Amygdala (tissue), 56 donors: ENCODE results near the gene PTGDR2.

ENCODE experiments used
- DNase-seq, 56 donors: peaks; one replicate each; lab custom pipeline; 2025; lab: John Stamatoyannopoulos, UW

PTGDR2 gene

GRCh38 chr11:60874421-60875365 is 18.9 kb upstream of the PTGDR2 start:
- no peak for DNase-seq

GRCh38 chr11:60873533-60873932 is 17.8 kb upstream of the PTGDR2 start:
- no peak for DNase-seq

DNA sequence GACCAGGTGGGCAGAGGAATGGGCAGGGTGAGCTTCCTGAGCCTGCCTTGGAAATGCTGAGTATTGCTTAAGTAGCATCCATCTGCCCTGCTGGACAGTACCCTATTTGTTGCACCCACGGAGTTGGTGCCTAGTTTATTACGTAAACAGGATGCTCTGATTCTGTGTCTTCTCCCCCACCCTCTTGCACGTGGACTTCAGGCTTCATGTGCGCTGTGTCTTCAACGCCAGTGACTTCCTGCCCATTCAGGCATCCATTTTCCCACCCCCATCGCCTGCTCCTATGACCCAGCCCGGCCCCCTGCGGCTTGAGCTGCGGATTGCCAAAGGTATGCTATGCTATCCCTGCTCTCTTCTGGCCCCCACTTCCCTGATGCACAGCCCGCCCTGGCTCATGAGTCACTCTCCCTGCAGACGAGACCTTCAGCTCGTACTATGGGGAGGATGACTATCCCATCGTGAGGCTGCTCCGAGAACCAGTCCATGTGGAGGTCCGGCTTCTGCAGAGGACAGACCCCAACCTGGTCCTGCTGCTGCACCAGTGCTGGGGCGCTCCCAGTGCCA is 17.3 kb upstream of the PTGDR2 start:
- no peak for DNase-seq

- no peak for DNase-seq
Observed at GRCh38 chr11:60872124-60872960, 16.6 kb upstream of the PTGDR2 start.

DNA sequence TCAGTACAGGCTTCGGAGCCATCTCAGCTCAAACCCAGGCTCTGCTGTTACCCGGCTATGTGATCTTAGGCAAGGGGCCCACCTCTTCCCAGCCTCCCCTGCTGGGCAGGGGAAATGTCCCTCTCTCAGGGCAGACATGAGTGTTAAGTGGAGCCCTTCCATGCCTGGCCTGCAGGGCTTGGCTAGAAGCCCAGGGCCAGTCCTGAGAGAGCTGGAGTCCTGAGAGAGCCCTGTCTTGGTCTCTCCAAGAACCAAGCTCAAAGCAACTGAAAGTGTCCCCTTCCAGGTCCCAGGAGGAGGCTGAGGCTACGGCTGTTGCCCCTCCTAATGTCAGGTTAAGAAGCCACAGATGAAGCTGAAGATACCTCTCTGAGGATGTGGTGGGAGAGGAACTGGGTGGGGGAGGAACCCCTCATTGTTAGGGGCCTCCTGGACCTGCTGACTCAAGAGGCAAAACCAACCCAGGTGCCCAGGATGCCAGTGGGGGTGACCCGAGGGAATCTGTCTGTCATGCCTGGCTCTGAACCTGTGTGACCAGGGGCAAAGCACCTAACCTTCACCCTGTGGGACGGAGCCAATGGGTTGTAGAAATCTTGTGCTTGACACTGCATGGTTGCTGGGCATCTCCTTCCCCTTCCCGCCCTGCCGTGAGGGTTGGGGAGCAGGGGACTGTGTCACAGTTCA is 15.8 kb upstream of the PTGDR2 start:
- peak in 1 of 56 donors; percentile 17 for DNase-seq

GRCh38 chr11:60870733-60871377 is 15.1 kb upstream of the PTGDR2 start:
- DNase-seq, result no peak

GRCh38 chr11:60870276-60870675 is 14.5 kb upstream of the PTGDR2 start:
- peak in 3 of 56 donors; percentile 4 to 28 (median 14) for DNase-seq

- DNase-seq, result no peak
Observed at GRCh38 chr11:60869451-60869825, 13.7 kb upstream of the PTGDR2 start.

- DNase-seq, result no peak
Observed at GRCh38 chr11:60868682-60869450, 13.1 kb upstream of the PTGDR2 start.

DNA sequence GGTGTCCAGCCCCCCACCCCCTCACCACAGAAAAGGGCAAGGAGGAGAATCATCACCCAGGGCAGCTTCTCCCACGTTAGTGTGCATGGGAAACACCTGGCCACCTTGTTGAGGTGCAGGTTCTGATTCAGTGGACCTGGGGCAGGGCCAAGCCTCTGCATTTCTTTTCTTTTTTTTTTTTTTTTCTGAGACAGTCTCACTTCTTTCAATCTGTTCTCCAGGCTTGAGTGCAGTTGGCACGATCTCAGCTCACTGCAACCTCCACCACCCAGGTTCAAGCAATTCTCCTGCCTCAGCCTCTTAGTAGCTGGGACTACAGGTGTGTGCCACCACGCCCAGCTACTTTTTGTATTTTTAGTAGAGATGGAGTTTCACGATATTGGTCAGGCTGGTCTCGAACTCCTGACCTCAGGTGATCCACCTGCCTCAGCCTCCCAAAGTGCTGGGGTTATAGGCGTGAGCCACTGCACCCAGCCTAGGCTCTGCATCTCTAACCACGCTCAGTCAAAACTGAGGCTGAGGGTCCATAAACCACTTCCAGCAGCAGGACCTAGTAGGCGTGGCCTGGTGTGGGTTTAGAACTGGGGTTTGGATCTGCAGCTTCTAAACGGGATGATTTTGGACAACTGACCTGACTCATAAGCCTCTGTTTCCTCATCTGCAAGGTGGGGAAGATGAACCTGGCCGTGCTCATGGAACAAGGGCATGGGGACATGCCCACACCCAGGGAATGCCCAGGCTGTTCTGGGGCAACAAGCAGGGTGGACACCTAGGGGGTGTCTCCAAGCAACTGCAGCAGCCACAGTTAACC is 12.3 kb upstream of the PTGDR2 start:
- DNase-seq, result no peak

DNA sequence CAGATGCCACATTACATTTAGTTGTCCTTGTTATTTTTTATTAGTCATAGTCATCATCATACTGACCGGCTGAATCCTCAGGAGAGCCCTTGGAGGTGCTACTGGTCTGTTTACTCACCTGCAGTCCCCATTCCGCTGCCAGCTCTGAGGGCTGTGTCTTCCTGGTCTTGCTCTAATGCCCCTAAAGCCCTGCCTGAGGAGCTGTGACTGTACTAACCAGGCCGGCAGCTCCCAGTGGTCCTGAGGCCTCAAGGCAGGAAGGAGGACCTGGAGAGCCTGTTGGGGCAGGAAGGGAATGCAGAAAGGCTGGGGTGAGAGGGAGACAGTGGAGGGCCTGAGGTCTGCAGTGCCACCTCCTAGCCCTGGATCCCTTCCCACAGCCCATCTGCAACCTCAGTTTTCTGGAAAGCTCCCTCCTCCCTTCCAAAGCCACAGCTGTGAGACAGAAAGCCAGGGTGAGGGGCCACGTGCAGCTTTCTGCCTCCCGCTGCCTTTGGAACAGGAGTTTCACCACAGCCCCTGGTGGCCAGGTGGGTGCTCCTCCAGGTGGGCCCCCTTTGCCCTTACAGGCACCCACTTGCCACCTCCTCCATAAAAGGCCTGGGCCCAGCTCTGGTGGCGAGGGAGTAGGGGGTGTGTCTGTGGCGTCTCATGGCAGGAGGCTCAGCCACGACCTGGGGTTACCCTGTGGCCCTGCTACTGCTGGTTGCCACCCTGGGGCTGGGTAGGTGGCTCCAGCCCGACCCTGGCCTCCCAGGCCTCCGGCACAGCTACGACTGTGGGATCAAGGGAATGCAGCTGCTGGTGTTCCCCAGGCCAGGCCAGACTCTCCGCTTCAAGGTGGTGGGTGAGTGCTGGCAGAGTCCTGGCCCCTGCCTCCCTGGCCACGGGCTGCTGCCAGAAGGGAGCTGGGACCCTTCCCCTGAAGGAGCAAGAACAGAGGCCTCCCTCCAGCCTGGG is 11.4 kb upstream of the PTGDR2 start, which contains the start of gene ZP1:
Gene ZP1 (plus strand): TSS at position 632 of the 960 bp plus-strand sequence. CDS start 20 bp downstream, at position 652.
- no peak for DNase-seq

DNA sequence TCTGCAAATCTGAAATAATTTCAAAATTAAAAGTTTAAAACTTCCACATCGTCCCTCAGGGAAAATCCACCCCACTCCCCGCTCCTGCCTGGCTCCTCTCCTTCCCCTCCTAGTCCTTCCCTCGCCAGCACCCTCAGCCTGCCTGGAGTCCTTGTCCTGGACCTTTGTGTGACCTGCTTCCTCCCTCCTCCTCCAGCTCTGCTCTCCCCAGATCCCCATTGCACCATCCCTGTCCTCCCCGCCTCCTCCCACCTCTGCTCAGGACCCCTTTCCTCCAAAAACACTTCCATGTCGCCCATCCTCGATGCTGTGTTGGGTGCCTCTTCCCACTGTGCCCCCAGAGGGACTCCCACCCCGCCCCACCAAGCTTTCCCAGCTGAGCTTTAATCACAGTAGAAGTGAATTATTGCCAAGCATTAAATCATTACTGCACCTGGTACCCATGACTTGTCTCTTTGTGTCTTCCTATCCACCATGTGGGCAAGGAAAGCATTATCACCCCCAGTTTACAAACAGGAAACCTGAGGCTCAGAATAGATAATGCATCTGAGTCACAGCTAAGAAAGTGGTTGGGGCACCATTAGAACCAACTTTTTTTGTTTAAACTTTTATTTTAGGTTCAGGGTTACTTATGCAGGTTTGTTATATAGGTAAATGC is 9.2 kb upstream of the PTGDR2 start:
- DNase-seq, result no peak

GRCh38 chr11:60863550-60864521 is 8.1 kb upstream of the PTGDR2 start:
- DNase-seq, result no peak

- DNase-seq, result no peak
Observed at GRCh38 chr11:60862171-60862570, 6.4 kb upstream of the PTGDR2 start.

DNA sequence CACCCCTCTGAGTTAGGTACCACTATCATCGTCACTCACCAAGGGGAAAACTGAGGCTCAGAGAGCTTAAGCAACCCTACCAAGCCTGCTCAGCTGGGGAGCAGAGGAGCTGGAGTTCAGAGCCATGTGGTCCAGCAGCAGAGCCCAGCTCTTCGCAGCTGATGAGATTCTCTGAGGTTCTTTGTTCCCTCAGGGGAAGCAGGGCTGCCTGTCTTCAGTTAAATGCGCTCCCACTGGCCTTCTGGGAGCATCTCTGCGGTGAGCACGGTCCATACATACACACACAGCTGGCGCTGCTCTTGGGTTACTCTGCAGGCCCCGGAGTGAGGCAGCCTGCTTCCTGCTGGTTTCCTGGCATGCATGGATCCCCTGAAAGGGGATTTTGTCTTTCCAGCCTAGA is 5.2 kb upstream of the PTGDR2 start:
- peak in 10 of 56 donors; percentile 19 to 47 (median 36) for DNase-seq
